GM18498 (cell line): ENCODE results near the gene UCHL3.
"Not testable (repeated sequence)": the region's sequence is repeated elsewhere in the genome, so short reads cannot be mapped to it uniquely, and the experiment has no call there.

ENCODE experiments used
- ATAC-seq: cut with Tn5 transposase; IDR thresholded peaks from one replicate; pipeline ENCODE4 v1.9.1; 2021; ENCODE audit warnings: mild to moderate bottlenecking, moderate library complexity; ENCODE audit not compliant: unreplicated experiment

Gene UCHL3

DNA sequence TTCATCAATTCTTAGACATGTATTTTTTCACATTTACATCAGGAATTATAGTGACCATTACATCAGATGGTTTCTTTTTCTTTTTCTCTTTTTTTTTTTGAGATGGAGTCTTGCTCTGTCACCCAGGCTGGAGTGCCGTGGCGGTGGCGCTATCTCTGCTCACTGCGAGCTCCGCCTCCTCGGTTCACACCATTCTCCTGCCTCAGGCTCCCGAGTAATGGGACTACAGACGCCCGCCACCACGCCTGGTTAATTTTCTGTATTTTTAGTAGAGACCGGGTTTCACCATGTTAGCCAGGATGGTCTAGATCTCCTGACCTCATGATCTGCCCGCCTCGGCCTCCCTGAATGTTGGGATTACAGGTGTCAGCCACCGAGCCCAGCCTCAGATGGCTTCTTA is 4.2 kb upstream of the UCHL3 start:
- not testable (repeated sequence) for ATAC-seq

- ATAC-seq = no peak
These were observed 1.7 kb upstream of the UCHL3 start for GRCh38 chr13:75547917-75548316.

DNA sequence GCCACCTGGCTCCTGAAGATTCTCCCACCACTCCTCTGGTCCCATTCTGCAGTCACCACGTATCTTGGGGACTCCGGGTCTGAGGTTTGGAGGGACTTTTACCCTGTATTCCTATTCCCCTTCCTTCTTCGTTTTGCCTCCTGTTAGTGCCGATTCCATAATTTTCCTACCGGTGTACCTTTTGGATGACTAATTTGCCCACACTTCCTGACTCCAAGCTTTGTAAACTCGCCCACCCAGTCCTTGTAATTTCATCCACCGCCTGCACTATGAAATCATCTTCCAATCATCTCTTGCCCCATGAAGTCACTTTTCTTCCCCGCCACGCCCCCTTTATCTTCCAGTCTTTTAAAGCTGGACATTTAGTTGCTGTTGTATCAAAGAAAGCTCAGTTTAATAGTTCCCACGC is 572 bp downstream of the UCHL3 start:
- ATAC-seq = peak; percentile 9

DNA sequence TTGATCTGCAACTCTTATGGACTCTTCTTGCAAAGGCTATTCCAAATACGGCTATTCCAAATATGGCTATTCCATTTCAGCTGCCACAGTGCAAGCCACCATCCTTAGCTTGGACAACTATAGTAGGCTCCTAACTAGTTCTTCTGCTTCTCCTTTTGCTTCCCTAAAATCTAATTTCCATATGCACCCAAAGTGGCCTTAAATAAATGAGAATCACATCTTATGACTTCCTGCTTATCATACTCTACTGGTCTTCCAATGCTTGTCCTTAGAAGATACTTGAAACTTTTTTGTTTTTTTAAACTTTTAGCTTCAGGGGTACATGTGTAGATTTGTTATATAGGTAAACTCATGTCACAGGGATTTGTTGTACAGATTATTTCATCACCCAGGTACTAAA is 4.9 kb downstream of the UCHL3 start:
- ATAC-seq = no peak

GRCh38 chr13:75554981-75555380 is 5.4 kb downstream of the UCHL3 start:
- no peak for ATAC-seq

DNA sequence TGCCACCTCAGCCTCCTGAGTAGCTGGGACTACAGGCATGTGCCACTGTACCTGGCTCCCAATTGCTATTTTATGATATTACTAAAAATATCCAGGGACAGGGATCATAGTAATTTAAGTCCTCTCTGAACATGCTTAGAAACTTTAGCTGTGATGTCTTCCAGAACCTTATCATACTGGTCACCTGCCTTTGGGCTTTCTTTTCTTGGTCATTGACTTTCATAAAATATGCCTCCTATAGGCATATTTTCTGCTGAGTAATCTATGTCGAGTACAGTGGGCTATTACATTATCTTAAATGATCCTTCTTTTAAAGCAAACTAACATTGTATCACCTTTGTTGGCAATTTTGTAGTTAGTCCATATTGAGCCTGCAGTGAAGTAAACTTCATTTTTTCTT is 6.2 kb downstream of the UCHL3 start:
- ATAC-seq = no peak

DNA sequence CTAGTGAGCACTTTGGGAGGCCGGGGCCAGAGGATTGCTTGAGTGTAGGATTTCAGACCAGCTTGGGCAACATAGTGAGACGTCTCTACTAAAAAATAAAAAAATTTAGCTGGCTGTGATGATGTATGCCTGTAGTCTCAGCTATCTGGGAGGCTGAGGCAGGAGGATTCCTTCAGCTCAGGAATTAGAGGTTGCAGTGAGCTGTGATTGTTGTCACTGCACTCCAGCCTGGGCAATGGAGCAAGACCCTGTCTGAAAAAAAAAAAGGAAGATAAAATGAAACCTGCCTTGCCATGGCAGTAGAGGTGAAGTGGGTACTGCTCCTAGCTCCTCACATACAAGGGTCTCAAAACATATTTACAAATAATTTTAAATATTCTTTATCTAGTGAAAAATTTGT is 7.4 kb downstream of the UCHL3 start:
- no peak for ATAC-seq

DNA sequence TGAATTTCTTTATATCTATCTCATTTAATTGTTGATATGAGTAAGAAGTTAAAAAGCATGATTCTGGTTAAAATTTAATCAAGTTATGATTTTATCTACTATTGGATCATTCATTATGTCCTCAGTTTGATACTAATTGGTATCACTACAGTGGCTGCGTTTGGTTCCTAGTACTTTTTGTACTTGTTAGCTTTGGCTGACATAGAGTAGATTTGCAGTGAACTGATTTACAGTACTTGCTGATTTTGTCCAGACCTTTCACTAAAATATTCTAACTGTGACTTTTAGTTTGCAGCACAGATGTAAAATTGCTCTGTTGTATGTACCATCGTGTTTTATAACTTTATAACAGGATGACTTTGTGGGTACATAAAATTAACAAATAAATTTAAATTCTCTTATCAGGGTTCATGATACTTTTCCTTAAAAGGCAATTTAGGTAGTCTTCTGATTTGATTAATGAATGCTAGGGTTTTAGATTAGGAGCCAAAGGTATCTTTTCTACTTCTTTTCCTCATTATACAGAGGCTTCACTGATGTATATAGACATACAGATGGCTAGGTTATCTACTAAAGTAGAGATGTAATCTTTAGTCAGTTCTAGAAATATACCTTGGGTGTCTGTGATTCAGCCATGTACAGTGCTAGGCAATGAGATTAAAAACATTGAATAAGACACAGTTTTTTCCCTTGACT is 8.7 kb downstream of the UCHL3 start:
- no peak for ATAC-seq

- no peak for ATAC-seq
These were observed 17.1 kb downstream of the UCHL3 start for GRCh38 chr13:75566658-75567057.

DNA sequence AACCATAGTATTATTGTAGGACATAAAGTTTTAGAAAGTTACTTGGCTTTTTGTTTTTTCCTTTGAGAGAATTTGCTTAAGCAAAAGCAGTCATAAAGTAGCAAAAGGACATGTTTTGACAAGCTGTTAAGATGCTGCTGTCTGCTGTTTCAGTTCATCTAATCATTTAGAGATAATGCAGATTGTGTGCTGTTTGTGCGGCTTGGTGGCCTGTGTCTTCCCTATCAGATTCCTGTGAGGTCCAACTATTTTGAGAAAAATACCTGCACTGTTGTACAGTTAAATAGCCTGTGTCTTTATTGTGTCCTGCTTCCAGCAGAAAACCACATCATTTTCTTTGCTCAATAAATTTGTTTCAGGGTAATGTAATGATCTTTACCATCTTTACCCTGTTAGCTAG is 20.0 kb downstream of the UCHL3 start:
- no peak for ATAC-seq

- ATAC-seq = peak; percentile 64
These were observed 29.9 kb downstream of the UCHL3 start for GRCh38 chr13:75579529-75579928.

DNA sequence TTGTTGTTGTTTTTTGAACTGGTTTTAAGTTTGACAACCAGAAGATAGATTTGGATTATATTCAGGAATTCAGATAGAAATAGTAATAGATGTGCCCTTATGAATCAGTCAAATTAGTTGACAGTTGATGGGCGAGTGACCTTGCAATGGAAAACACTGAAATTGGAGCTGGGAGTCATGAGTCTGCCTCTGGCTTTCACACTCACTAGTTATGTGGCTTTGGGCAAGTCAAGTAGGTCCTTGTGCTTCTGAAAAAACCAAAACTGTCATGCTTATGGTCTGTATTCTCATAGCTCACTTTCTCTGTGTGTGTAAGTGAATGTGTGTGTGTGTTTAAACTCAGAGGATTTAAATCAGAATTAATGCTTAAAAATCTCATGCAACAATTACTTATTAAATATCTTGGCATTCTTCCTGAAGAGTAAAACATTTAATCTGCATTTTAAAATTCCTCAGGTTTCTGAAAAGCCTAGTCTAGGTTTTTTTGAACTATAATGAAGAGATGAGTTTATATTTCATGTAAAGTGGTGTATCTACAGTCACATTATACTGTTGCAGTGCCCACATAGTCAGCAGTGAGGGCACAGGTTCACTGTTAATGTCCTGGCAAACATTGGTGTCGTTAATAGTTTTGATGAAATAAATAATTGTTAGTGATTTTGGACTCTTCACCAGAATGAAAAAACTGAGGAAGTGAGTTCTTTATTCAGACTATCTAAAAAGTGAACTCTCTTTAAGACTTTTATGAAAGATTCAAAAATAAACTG is 32.5 kb downstream of the UCHL3 start:
- ATAC-seq = no peak

DNA sequence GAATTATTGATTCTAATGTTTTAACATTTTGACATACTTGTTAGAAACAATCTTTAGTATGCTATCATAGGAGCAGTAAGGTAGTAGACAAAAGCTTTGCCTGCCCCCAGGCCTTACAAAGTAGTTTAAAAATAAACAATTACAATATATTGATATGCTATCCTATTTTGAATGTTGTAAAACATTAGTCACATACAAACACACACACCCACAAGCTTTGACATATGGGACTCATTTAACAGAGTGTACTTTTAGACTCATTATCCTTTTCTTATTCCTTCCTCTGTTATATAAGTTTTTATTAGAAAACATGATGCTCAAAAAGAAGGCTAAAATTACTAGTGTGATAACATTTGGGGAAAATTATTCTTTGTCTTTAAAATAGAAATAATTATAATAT is 33.5 kb downstream of the UCHL3 start:
- no peak for ATAC-seq

DNA sequence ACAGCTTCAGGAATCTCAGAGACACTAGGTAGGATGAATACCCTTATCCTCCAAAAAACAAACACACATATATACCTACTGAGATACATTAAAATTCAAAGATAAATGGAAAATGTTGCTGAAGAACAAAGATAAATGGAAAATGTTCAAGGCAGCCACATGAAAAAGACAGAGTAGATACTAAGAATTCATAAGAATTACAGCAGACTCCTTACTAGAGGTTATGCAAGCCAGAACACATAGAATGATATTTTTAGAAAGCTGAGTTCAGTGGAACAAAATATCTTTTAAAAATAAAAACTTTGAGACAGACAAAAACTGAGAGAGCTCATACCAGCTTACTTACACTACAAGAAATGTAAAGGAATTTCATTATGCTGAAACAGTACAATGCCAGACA is 35.6 kb downstream of the UCHL3 start:
- ATAC-seq = no peak

GRCh38 chr13:75587679-75588078 is 38.1 kb downstream of the UCHL3 start:
- no peak for ATAC-seq

DNA sequence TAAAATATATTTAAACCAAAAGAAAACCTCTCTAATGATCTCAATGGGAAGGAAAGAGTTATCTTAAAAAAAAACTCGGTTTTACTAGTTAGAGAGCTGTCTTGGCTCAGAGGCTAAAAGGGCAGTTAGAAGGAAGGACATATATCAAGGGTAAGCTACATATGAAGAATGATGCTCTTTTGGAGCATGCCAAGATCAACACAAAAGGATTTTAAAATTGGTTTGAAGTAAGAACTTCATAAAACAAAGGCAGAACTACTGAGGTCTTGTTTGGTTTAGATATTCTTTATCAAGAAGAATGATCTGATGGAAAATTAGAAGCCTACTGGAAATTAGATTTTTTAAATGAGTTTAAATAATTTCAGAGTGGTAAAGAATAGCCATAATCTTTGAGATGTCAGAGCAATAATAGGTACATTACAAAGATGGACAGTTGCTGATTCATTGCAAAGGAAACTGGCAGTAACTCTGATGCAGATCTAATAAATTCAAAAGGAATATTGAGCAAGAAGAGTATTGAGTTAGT is 47.1 kb downstream of the UCHL3 start:
- no peak for ATAC-seq

- ATAC-seq = no peak
These were observed 50.8 kb downstream of the UCHL3 start for GRCh38 chr13:75600371-75600770.

DNA sequence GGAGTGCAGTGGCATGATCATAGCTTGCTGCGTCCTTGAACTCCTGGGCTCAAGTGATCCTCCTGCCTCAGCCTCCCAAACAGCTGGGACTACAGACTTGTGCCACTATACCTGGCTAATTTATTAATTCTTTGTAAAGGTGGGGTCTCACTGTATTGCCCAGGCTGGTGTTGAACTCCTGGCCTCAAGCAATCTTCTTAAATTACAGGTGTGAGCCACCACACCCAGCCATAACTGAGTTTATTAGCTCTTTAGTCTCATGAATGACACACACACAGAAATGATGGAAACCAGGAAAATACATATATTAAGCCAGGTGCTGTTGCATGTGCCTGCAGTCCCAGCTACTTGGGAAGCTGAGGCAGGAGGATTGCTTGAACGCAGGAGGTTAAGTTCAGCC is 53.4 kb downstream of the UCHL3 start:
- no peak for ATAC-seq

- ATAC-seq = no peak
These were observed 57.9 kb downstream of the UCHL3 start for GRCh38 chr13:75607447-75607846.

GRCh38 chr13:75610466-75610865 is 60.9 kb downstream of the UCHL3 start:
- ATAC-seq = no peak

DNA sequence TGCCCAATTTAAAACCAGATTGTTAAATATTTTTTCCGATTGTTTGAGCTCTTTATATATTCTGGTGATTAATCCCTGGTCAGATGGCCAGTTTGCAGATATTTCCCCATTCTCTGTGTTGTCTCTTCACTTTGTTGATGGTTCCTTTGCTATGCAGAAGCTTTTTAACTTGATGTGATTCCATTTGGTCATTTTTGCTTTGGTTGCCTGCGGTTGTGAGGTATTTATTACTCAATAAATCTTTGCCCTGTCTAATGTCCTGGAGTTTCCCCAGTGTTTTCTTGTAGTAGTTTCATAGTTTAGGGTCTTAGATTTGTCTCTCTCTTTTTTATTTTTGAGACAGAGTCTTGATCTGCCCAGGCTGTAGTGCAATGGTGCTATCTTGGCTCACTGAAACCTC is 62.8 kb downstream of the UCHL3 start:
- ATAC-seq = no peak

DNA sequence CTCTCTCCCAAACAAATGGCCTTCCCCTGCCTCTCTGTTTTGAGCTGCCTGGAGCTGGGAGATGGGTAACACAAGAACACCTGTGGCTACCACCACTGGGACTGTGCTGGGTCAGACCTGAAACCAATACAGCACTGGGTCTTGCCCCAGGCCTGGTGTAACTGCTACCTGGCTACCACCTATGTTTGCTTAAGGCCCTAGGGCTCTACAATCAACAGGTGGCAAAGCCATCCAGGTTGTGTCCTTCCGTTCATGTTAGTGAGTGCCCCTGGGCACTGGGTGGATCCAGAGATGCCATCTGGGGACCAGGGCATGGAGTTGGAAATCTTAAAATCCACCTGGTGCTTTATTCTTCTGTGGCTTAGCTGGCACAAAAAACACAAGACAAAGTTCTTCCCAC is 67.6 kb downstream of the UCHL3 start:
- ATAC-seq = no peak
